ENCODE results near the gene SCT.

Gene SCT

GRCh38 chr11:601573-602245, 25.3 kb downstream of the SCT start:
- H3K4me3 ChIP-seq (ENCODE audit: low read depth, low read length): no peak overlapping the region
- no peaks in the 10 kb centered on the region for H3K9me3 ChIP-seq (ENCODE audit: control insufficient read depth, low read length)
- no peak for TF ChIP-seq CTCF (IDR thresholded peaks at IDR 0.05)
- H3K27me3 ChIP-seq (ENCODE audit: control insufficient read depth, insufficient read depth, low read length): no peaks in the 10 kb centered on the region
- H2AFZ ChIP-seq: no peak overlapping the region
- H3K27ac ChIP-seq: no peak overlapping the region
- H3K4me2 ChIP-seq (ENCODE audit: low read length): no peak overlapping the region
- no peaks in the 10 kb centered on the region for H3K36me3 ChIP-seq (ENCODE audit: control insufficient read depth, insufficient read depth, low read length)
- H3K9ac ChIP-seq: no peak overlapping the region
- no peaks in the 10 kb centered on the region for H3K4me1 ChIP-seq
- H3K79me2 ChIP-seq: no peaks in the 10 kb centered on the region

GRCh38 chr11:598005-598680, 28.8 kb downstream of the SCT start:
- no peak for TF ChIP-seq CTCF (IDR thresholded peaks at IDR 0.05)
- no peaks in the 10 kb centered on the region for H3K4me1 ChIP-seq

GRCh38 chr11:597166-597725, 29.7 kb downstream of the SCT start:
- H3K79me2 ChIP-seq: peaks cover 2% of the 10 kb centered on the region
- H3K4me3 ChIP-seq (ENCODE audit: low read depth, low read length): no peak overlapping the region
- H3K4me1 ChIP-seq: no peaks in the 10 kb centered on the region
- no peak overlapping the region for H3K27ac ChIP-seq
- no peaks in the 10 kb centered on the region for H3K9me3 ChIP-seq (ENCODE audit: control insufficient read depth, low read length)
- H3K4me2 ChIP-seq (ENCODE audit: low read length): no peak overlapping the region
- TF ChIP-seq CTCF (IDR thresholded peaks at IDR 0.05): no peak
- no peak overlapping the region for H3K9ac ChIP-seq
- no peaks in the 10 kb centered on the region for H3K27me3 ChIP-seq (ENCODE audit: control insufficient read depth, insufficient read depth, low read length)
- no peaks in the 10 kb centered on the region for H3K36me3 ChIP-seq (ENCODE audit: control insufficient read depth, insufficient read depth, low read length)
- no peak overlapping the region for H2AFZ ChIP-seq

More at GRCh38 chr11:598005-598680, 28.8 kb downstream of the SCT start:
- Histone ChIP-seq H3K4me3 (ENCODE audit: low read depth, low read length) (no peak overlapping the region), H3K9ac (no peak overlapping the region), H3K79me2 (peaks cover 2% of the 10 kb centered on the region), H3K9me3 (ENCODE audit: control insufficient read depth, low read length) (no peaks in the 10 kb centered on the region), H3K36me3 (ENCODE audit: control insufficient read depth, insufficient read depth, low read length) (no peaks in the 10 kb centered on the region), H2AFZ (no peak overlapping the region), H3K27ac (no peak overlapping the region), H3K4me2 (ENCODE audit: low read length) (no peak overlapping the region), H3K27me3 (ENCODE audit: control insufficient read depth, insufficient read depth, low read length) (no peaks in the 10 kb centered on the region)

- Histone ChIP-seq H3K36me3 (ENCODE audit: control insufficient read depth, insufficient read depth, low read length) (no peaks in the 10 kb centered on the region), H3K9ac (no peak overlapping the region), H3K79me2 (peaks cover 2% of the 10 kb centered on the region), H3K27ac (no peak overlapping the region), H3K4me2 (ENCODE audit: low read length) (no peak overlapping the region), H3K4me1 (no peaks in the 10 kb centered on the region), H2AFZ (no peak overlapping the region), H3K27me3 (ENCODE audit: control insufficient read depth, insufficient read depth, low read length) (no peaks in the 10 kb centered on the region), H3K4me3 (ENCODE audit: low read depth, low read length) (no peak overlapping the region), H3K9me3 (ENCODE audit: control insufficient read depth, low read length) (no peaks in the 10 kb centered on the region)
- TF ChIP-seq CTCF (IDR thresholded peaks at IDR 0.05): no peak
Measured at GRCh38 chr11:596374-596773, 30.6 kb downstream of the SCT start.

Measured in parathyroid adenoma (tissue), 2 donors.